Mesendoderm (in vitro differentiated cells): ENCODE data around the gene ADPGK. TPM values are rescaled to one million over a fixed set of nuclear protein-coding genes. Genes with fewer than 3 reads are reported as not detected.

Source experiments
- DNase-seq: peaks from one replicate; pipeline ENCODE4 v3.0.0; 2013
- H2AK5ac ChIP-seq: 2 replicates; pipeline ENCODE4 v1.6.1; 2013; ENCODE audit warnings: low read length, inconsistent platforms
- H2BK120ac ChIP-seq: 2 replicates; pipeline ENCODE4 v1.6.1; 2013; ENCODE audit warnings: low read depth, mild to moderate bottlenecking, low read length, moderate library complexity, mixed read lengths
- H2BK15ac ChIP-seq: replicated peaks from 2 replicates; pipeline ENCODE4 v1.6.1; 2013; ENCODE audit warnings: low read depth, mild to moderate bottlenecking, moderate library complexity
- H2BK5ac ChIP-seq: 2 replicates; pipeline ENCODE4 v1.6.1; 2013; ENCODE audit warnings: low read length, inconsistent platforms
- H3K18ac ChIP-seq: 2 replicates; pipeline ENCODE4 v1.6.1; 2013; ENCODE audit warnings: mild to moderate bottlenecking, low read length, mixed read lengths
- H3K23ac ChIP-seq: one replicate; pipeline ENCODE4 v1.6.1; 2013; ENCODE audit warnings: low read length
- H3K27ac ChIP-seq: 2 replicates; pipeline ENCODE4 v1.5.1; 2013; ENCODE audit warnings: low read depth, mild to moderate bottlenecking, inconsistent platforms, low read length, moderate library complexity
- H3K27me3 ChIP-seq: 2 replicates; pipeline ENCODE4 v1.6.1; 2013; ENCODE audit warnings: low read length, control low read depth, mild to moderate bottlenecking, inconsistent platforms; ENCODE audit not compliant: insufficient read depth, poor library complexity
- H3K36me3 ChIP-seq: 2 replicates; pipeline ENCODE4 v1.6.1; 2013; ENCODE audit warnings: low read length, inconsistent platforms; ENCODE audit not compliant: control insufficient read depth, insufficient read depth
- H3K4ac ChIP-seq: one replicate; pipeline ENCODE4 v1.6.1; 2013; ENCODE audit warnings: low read depth, mild to moderate bottlenecking, low read length, moderate library complexity
- H3K4me1 ChIP-seq: 2 replicates; pipeline ENCODE4 v1.6.1; 2013; ENCODE audit warnings: low read depth, low read length, inconsistent platforms; ENCODE audit not compliant: control insufficient read depth
- H3K4me2 ChIP-seq: 2 replicates; pipeline ENCODE4 v1.6.1; 2013; ENCODE audit warnings: low read length
- H3K4me3 ChIP-seq: 2 replicates; pipeline ENCODE4 v1.5.1; 2013; ENCODE audit warnings: mild to moderate bottlenecking, low read length
- H3K56ac ChIP-seq: one replicate; pipeline ENCODE4 v1.6.1; 2013; ENCODE audit warnings: low read length
- H3K79me1 ChIP-seq: 2 replicates; pipeline ENCODE4 v1.6.1; 2013; ENCODE audit warnings: low read length, inconsistent platforms
- H3K79me2 ChIP-seq: 2 replicates; pipeline ENCODE4 v1.6.1; 2013; ENCODE audit warnings: mild to moderate bottlenecking, low read length; ENCODE audit not compliant: control insufficient read depth, insufficient read depth
- H3K9ac ChIP-seq: 2 replicates; pipeline ENCODE4 v1.6.1; 2013; ENCODE audit warnings: low read length, inconsistent platforms
- H4K5ac ChIP-seq: one replicate; pipeline ENCODE4 v1.6.1; 2013; ENCODE audit warnings: low read length
- H4K8ac ChIP-seq: one replicate; pipeline ENCODE4 v1.6.1; 2013; ENCODE audit warnings: low read depth, mild to moderate bottlenecking, control low read depth, low read length, moderate library complexity
- WGBS: extraction: QIAGEN DNeasy Blood & Tissue Kit; methylation state at CpG from one replicate; pipeline ENCODE4 v1.1.7; 2013; ENCODE audit warnings: low lambda C conversion rate, missing lambda C conversion rate; ENCODE audit not compliant: insufficient coverage; ENCODE audit errors: extremely low coverage; 5-methylcytosine and 5-hydroxymethylcytosine counted together
- polyA plus RNA-seq, 2 experiments: library from polyadenylated mRNA; stranded (reverse); fragments of 200-250 nt; gene quantifications; one replicate each; pipeline ENCODE4 v1.2.3, GENCODE V29; 2013

The ADPGK gene
- polyA plus RNA-seq (2013, experiment 1 of 2), result 40.2 TPM
- polyA plus RNA-seq (2013, experiment 2 of 2), result 39.7 TPM

DNA sequence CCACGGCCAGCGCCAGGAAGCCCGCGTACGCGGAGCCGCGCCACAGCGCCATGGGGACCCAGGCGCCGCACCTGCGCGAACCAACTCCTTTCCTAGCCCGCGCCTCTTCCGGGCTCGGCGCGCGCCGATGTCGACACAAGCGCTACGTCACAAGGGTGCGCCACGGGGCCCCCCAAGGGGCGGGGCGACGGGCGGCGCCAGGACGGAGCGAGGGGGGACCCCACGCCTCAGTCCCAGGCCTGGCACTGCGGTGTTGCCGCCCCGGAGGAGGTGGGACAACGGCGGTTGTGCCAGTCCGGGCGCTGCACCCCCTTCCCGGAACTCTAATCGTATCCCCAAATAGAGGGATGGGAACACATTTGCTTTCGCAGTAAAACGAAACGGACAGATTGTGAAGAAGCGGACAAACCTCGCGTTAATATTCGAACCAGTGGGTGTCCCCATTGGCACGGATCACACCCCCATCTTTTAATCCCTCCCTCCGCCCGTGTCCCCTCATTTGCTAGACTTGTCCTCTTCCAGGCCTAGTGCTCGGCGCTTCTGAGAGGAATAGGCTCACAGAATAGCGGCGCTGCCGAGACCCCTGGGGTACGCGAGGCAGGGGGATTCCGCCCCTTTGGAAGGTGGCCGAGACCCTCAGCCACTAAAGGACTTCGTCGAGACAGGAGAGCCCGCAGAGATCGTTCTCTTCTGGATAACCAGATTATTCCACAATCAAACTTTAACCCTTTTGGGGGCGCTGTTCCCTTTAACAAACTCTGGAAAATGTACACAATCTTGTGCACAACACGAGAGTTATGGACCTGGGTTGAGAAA, at the start of gene ADPGK:
Gene ADPGK, minus strand, starts transcription at position 119 of the 816 bp plus-strand sequence. Its CDS starts 67 bp downstream, at position 52.
- H2BK15ac ChIP-seq, result no peak within 1 kb of the TSS
- DNase-seq, result peak; percentile 92
- peaks cover 20% of the 10 kb centered on the region for H3K79me1 ChIP-seq
- no CpG with 5 or more reads among the region's 68 CpGs for WGBS
- H4K8ac ChIP-seq, result no peak within 1 kb of the TSS
- H3K18ac ChIP-seq, result peak within 1 kb of the TSS; percentile 95
- peak within 1 kb of the TSS; percentile 81 for H3K4ac ChIP-seq
- H2BK120ac ChIP-seq, result peak within 1 kb of the TSS; percentile 68
- H2BK5ac ChIP-seq, result no peak within 1 kb of the TSS
- peaks cover 32% of the 10 kb centered on the region for H3K79me2 ChIP-seq
- H3K56ac ChIP-seq, result peak within 1 kb of the TSS; percentile 91
- H3K4me3 ChIP-seq, result peak within 1 kb of the TSS; percentile 86
- peak within 1 kb of the TSS; percentile 95 for H3K4me2 ChIP-seq
- no peaks in the 10 kb centered on the region for H3K4me1 ChIP-seq
- peak within 1 kb of the TSS; percentile 61 for H3K27ac ChIP-seq
- no peak within 1 kb of the TSS for H4K5ac ChIP-seq
- H3K9ac ChIP-seq, result peak within 1 kb of the TSS; percentile 93
- no peaks in the 10 kb centered on the region for H3K36me3 ChIP-seq
- H3K23ac ChIP-seq, result no peak within 1 kb of the TSS
- no peaks in the 10 kb centered on the region for H3K27me3 ChIP-seq
- no peak within 1 kb of the TSS for H2AK5ac ChIP-seq

DNA sequence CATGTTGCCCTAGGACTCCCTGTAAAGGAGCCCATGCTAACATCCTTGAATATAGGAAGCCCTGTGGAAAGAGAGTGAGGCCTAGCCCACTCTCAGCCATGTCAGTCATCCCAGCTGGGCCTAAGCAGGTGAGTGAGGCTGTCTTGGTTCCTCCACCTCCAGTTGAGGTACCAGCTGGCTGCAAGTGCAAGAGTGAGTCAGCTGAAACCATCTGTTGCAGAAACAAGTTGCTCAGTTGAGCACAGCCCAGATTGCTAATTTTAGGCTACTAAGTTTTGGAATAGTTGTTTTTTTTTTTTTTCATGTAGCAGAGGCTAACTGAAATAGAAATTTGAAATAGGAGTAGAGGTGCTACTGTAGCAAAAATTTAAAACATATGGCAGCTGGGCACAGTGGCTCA, 43.7 kb upstream of the ADPGK start:
- no peak overlapping the region for H2BK15ac ChIP-seq
- no peaks in the 10 kb centered on the region for H3K79me2 ChIP-seq
- H3K27me3 ChIP-seq, result no peaks in the 10 kb centered on the region
- no peak overlapping the region for H3K4ac ChIP-seq
- no peaks in the 10 kb centered on the region for H3K4me1 ChIP-seq
- no peak overlapping the region for H2BK120ac ChIP-seq
- H3K4me3 ChIP-seq, result no peak overlapping the region
- no peak overlapping the region for H4K5ac ChIP-seq
- H3K56ac ChIP-seq, result no peak overlapping the region
- H2BK5ac ChIP-seq, result no peak overlapping the region
- H3K4me2 ChIP-seq, result no peak overlapping the region
- no peak for DNase-seq
- no peak overlapping the region for H3K23ac ChIP-seq
- no peaks in the 10 kb centered on the region for H3K79me1 ChIP-seq
- no peak overlapping the region for H4K8ac ChIP-seq
- H3K18ac ChIP-seq, result no peak overlapping the region
- no peak overlapping the region for H3K27ac ChIP-seq
- H2AK5ac ChIP-seq, result no peak overlapping the region
- no peak overlapping the region for H3K9ac ChIP-seq
- no peaks in the 10 kb centered on the region for H3K36me3 ChIP-seq

DNA sequence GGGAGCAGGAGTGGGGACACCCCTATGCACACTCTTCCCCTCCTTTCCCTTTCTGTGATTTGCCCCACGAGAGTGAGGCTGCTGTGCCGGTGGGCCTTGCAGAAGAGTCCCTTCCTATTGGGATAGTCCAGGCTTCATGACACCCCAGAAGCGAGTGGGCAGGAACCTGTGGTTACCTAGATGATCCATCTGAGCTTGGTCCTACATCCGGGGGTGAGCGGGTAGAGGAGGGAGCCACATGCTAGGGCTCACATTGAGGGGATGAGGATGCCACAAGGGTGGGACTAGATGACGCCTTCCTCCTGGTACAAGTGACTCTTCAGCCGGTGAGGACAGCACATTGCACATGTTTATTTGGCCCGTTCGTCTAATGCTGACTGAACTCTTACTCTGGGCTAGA, 43.1 kb upstream of the ADPGK start:
- H3K4me1 ChIP-seq, result no peaks in the 10 kb centered on the region
- H3K4ac ChIP-seq, result no peak overlapping the region
- no peak overlapping the region for H4K8ac ChIP-seq
- H2BK120ac ChIP-seq, result no peak overlapping the region
- no peak overlapping the region for H3K4me2 ChIP-seq
- H3K27ac ChIP-seq, result no peak overlapping the region
- no peak overlapping the region for H3K4me3 ChIP-seq
- no peak overlapping the region for H3K23ac ChIP-seq
- no peaks in the 10 kb centered on the region for H3K36me3 ChIP-seq
- no peaks in the 10 kb centered on the region for H3K79me2 ChIP-seq
- no peak overlapping the region for H3K9ac ChIP-seq
- H3K18ac ChIP-seq, result no peak overlapping the region
- H3K27me3 ChIP-seq, result no peaks in the 10 kb centered on the region
- no peak overlapping the region for H4K5ac ChIP-seq
- H2AK5ac ChIP-seq, result no peak overlapping the region
- H2BK15ac ChIP-seq, result no peak overlapping the region
- no peak for DNase-seq
- no peak overlapping the region for H3K56ac ChIP-seq
- H2BK5ac ChIP-seq, result no peak overlapping the region
- H3K79me1 ChIP-seq, result no peaks in the 10 kb centered on the region
- no CpG with 5 or more reads among the region's 9 CpGs for WGBS

DNA sequence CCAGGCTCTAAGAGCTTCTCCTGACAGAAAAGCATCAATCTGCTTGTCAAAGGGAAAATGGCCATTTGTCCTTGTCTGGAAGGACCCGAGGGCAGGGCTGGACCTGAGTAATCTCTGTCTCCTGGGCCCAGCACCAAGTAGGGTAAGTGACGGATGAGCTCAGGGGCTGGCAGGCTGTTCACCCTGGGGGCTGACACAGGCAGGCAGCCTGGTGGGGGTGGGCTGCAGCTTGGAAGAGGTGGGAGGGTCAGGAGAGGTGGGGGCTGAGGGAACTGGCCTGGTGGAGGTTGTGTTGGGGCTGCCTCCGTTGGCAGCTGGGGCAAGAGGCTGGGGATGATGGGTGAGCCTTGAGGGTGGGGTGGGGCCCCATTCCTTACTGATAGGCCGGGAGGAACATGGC, 42.3 kb upstream of the ADPGK start:
- Histone ChIP-seq H3K79me1 (no peaks in the 10 kb centered on the region), H3K56ac (no peak overlapping the region), H3K4me2 (no peak overlapping the region), H3K18ac (no peak overlapping the region), H3K27me3 (no peaks in the 10 kb centered on the region), H3K9ac (no peak overlapping the region), H2BK5ac (no peak overlapping the region), H2BK15ac (no peak overlapping the region), H3K4ac (no peak overlapping the region), H3K36me3 (no peaks in the 10 kb centered on the region), H2AK5ac (no peak overlapping the region), H3K23ac (no peak overlapping the region), H2BK120ac (no peak overlapping the region), H4K8ac (no peak overlapping the region), H3K4me1 (no peaks in the 10 kb centered on the region), H3K79me2 (no peaks in the 10 kb centered on the region), H4K5ac (no peak overlapping the region), H3K27ac (no peak overlapping the region), H3K4me3 (no peak overlapping the region)
- no peak for DNase-seq
- WGBS, result no CpG with 5 or more reads among the region's 4 CpGs

DNA sequence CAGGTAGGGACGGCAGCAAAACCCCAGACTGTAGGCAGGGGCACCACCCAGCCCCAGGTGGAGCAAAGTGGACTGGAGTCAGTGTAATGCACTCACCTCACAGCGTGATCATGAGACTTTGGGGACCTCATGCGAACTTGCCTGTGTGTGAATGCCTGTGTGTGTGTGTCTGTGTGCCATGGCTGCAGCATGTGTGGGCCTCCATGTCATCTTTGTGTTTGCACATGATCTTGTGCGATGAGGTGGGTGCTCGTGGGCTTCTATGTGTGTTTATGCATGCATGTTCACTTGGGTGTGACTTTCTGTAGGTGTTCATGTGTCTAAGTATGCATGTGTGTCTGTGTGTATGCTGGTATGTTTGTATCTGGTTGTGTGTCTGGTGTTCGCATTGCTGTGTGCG, 41.2 kb upstream of the ADPGK start:
- no peak overlapping the region for H3K27ac ChIP-seq
- no peaks in the 10 kb centered on the region for H3K79me1 ChIP-seq
- no peak overlapping the region for H3K18ac ChIP-seq
- H3K23ac ChIP-seq, result no peak overlapping the region
- no peaks in the 10 kb centered on the region for H3K79me2 ChIP-seq
- no peak overlapping the region for H4K5ac ChIP-seq
- DNase-seq, result no peak
- H3K4me3 ChIP-seq, result no peak overlapping the region
- no peak overlapping the region for H4K8ac ChIP-seq
- no peak overlapping the region for H3K56ac ChIP-seq
- no peaks in the 10 kb centered on the region for H3K36me3 ChIP-seq
- no CpG with 5 or more reads among the region's 7 CpGs for WGBS
- H2AK5ac ChIP-seq, result no peak overlapping the region
- H2BK5ac ChIP-seq, result no peak overlapping the region
- no peak overlapping the region for H2BK15ac ChIP-seq
- no peaks in the 10 kb centered on the region for H3K4me1 ChIP-seq
- H3K4ac ChIP-seq, result no peak overlapping the region
- no peak overlapping the region for H2BK120ac ChIP-seq
- H3K4me2 ChIP-seq, result no peak overlapping the region
- no peaks in the 10 kb centered on the region for H3K27me3 ChIP-seq
- H3K9ac ChIP-seq, result no peak overlapping the region

DNA sequence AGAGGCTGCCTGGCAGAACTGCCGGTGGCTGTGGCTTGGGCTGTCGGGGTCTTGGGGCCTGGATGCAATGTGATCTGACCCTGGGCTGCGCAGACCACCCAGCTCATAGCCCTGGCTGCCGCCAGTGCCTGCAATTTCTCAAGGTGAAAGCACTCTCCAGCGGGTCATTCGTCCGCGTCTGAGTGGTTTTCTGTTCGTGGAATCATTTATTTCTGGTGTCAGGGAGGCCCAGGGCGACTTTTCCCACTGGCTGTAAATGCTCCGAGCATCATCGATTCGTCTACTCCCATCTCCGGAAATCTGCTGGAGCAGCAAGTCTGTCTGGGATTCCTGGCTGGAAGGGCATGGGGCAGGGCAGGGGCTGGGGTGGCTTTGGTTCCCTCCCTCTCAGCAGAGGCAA, 40.6 kb upstream of the ADPGK start:
- Histone ChIP-seq H2BK5ac (no peak overlapping the region), H2AK5ac (no peak overlapping the region), H2BK120ac (no peak overlapping the region), H4K8ac (no peak overlapping the region), H3K23ac (no peak overlapping the region), H3K4ac (no peak overlapping the region), H3K56ac (no peak overlapping the region), H2BK15ac (no peak overlapping the region), H4K5ac (no peak overlapping the region), H3K18ac (no peak overlapping the region), H3K27me3 (no peaks in the 10 kb centered on the region), H3K36me3 (no peaks in the 10 kb centered on the region), H3K79me1 (no peaks in the 10 kb centered on the region), H3K27ac (no peak overlapping the region), H3K4me2 (no peak overlapping the region), H3K9ac (no peak overlapping the region), H3K79me2 (no peaks in the 10 kb centered on the region), H3K4me3 (no peak overlapping the region), H3K4me1 (no peaks in the 10 kb centered on the region)
- DNase-seq, result no peak
- no CpG with 5 or more reads among the region's 14 CpGs for WGBS
